Activated CD8-positive, alpha-beta memory T cell treated with anti-CD3 and anti-CD28 coated beads, Interleukin-2, amount 10 ng/mL, durations not matched to agents 7 days and 5 days (primary cell): ENCODE data around the gene PAPPA. TPM values are rescaled to one million over a fixed set of nuclear protein-coding genes. Genes with fewer than 3 reads are reported as not detected.

ENCODE experiments used
- ATAC-seq: fragments of 150-1000 bp; cut with Tn5 transposase; one replicate; pipeline ENCODE4 v1.10.0; 2021; ENCODE audit warnings: moderate library complexity
- CTCF ChIA-PET: fragments of 350-600 bp; sonication (Branson Sonifier 250); formaldehyde crosslinking; loops from one replicate; lab custom pipeline; 2021; ENCODE audit warnings: antibody characterized with exemption; lab: Charles Lee
- DNase-seq: peaks from one replicate; pipeline ENCODE4 v3.0.0-alpha.2; 2020
- H3K27ac Mint-ChIP-seq: one replicate; pipeline ENCODE4 v1.8.0; 2021; ENCODE audit warnings: mild to moderate bottlenecking, mixed read lengths
- H3K27me3 Mint-ChIP-seq: one replicate; pipeline ENCODE4 v1.8.0; 2021; ENCODE audit warnings: mixed read lengths
- H3K36me3 Mint-ChIP-seq: one replicate; pipeline ENCODE4 v1.8.0; 2021; ENCODE audit warnings: mild to moderate bottlenecking, mixed read lengths
- H3K4me1 Mint-ChIP-seq: one replicate; pipeline ENCODE4 v1.8.0; 2021; ENCODE audit warnings: mixed read lengths
- H3K4me3 Mint-ChIP-seq: one replicate; pipeline ENCODE4 v1.8.0; 2021; ENCODE audit warnings: mild to moderate bottlenecking, moderate library complexity, mixed read lengths
- H3K9me3 Mint-ChIP-seq: one replicate; pipeline ENCODE4 v1.8.0; 2022; ENCODE audit warnings: low read depth, mixed read lengths
- total RNA-seq, 2 experiments: library from RNA; stranded (reverse); gene quantifications; one replicate each; pipeline ENCODE4 v1.2.3, GENCODE V29; 2021

The PAPPA gene
- total RNA-seq, 2 experiments from 2014 or later: not detected

DNA sequence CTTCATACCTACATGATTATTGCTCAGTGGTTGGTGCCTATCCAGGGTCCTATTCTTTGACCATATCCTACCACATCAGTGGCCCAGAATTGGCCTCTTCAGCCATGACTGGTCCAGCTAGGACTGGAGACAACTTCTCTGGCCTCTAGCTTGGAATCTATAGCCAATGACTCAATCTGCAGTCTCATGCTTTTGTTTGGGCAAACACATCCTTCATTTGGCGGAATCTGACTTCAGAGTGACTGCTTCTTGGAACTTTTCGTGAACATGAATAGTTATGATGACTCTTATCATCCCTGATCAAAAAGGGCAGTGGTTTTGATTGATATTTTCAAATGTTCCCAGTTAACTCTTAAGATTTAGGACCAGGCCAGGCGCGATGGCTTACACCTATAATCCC lies 134.1 kb downstream of the PAPPA start:
- CTCF ChIA-PET: no interaction called here
- DNase-seq (no peak), ATAC-seq (no peak)
- H3K27ac Mint-ChIP-seq: no peak overlapping the region
- H3K27me3 Mint-ChIP-seq: peaks cover 3% of the 10 kb centered on the region
- no peaks in the 10 kb centered on the region for H3K4me1 Mint-ChIP-seq
- H3K4me3 Mint-ChIP-seq: no peak overlapping the region
- no peaks in the 10 kb centered on the region for H3K36me3 Mint-ChIP-seq
- no peaks in the 10 kb centered on the region for H3K9me3 Mint-ChIP-seq

GRCh38 chr9:116288658-116289057 lies 135.1 kb downstream of the PAPPA start:
- CTCF ChIA-PET: no interaction called here
- DNase-seq (no peak), ATAC-seq (no peak)
- Mint-ChIP-seq H3K27me3 (peaks cover 3% of the 10 kb centered on the region), H3K27ac (no peak overlapping the region), H3K4me3 (no peak overlapping the region), H3K9me3 (no peaks in the 10 kb centered on the region), H3K4me1 (no peaks in the 10 kb centered on the region), H3K36me3 (no peaks in the 10 kb centered on the region)

GRCh38 chr9:116297346-116297745 lies 143.8 kb downstream of the PAPPA start:
- Mint-ChIP-seq H3K4me3 (no peak overlapping the region), H3K4me1 (no peaks in the 10 kb centered on the region), H3K36me3 (no peaks in the 10 kb centered on the region), H3K9me3 (no peaks in the 10 kb centered on the region), H3K27me3 (no peaks in the 10 kb centered on the region), H3K27ac (no peak overlapping the region)
- DNase-seq (no peak), ATAC-seq (no peak)
- CTCF ChIA-PET: no interaction called here

- CTCF ChIA-PET: no interaction called here
- DNase-seq (no peak), ATAC-seq (no peak)
- no peak overlapping the region for H3K4me3 Mint-ChIP-seq
- no peaks in the 10 kb centered on the region for H3K4me1 Mint-ChIP-seq
- no peaks in the 10 kb centered on the region for H3K36me3 Mint-ChIP-seq
- no peaks in the 10 kb centered on the region for H3K27me3 Mint-ChIP-seq
- no peaks in the 10 kb centered on the region for H3K9me3 Mint-ChIP-seq
- no peak overlapping the region for H3K27ac Mint-ChIP-seq
Measured at GRCh38 chr9:116298249-116298648, 144.7 kb downstream of the PAPPA start.

- H3K27me3 Mint-ChIP-seq: no peaks in the 10 kb centered on the region
- no peak for DNase-seq
- no peaks in the 10 kb centered on the region for H3K9me3 Mint-ChIP-seq
- no peak for ATAC-seq
- H3K4me1 Mint-ChIP-seq: no peaks in the 10 kb centered on the region
- CTCF ChIA-PET: no interaction called here
- H3K27ac Mint-ChIP-seq: no peak overlapping the region
- no peaks in the 10 kb centered on the region for H3K36me3 Mint-ChIP-seq
- H3K4me3 Mint-ChIP-seq: no peak overlapping the region
Measured at GRCh38 chr9:116298878-116299391, 145.3 kb downstream of the PAPPA start.

DNA sequence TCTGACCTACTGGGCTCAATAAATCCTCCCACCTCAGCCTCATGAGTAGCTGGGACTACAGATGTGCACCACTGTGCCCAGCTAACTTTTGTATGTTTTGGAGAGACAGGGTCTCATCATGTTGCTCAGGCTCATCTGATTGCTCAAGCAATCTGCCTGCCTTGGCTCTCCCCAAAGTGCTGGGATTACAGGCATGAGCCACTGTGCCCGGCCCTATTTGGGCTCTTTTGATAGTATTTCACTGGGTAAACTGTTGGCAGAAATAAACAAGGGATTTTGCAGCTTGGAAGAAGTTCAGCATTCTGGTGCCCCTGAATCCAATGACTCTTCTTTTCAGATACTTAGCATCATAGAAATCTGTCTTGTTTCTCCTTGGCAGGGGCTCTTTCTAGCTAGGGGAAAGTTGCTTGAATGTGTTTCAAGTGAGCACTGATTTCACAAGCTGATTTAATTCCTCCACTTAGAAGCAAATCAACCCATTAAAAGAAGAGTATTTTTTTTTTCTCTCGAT lies 146.8 kb downstream of the PAPPA start:
- H3K27me3 Mint-ChIP-seq: no peaks in the 10 kb centered on the region
- no peak overlapping the region for H3K27ac Mint-ChIP-seq
- H3K9me3 Mint-ChIP-seq: no peaks in the 10 kb centered on the region
- H3K4me1 Mint-ChIP-seq: no peaks in the 10 kb centered on the region
- no peaks in the 10 kb centered on the region for H3K36me3 Mint-ChIP-seq
- no peak overlapping the region for H3K4me3 Mint-ChIP-seq
- no peak for ATAC-seq
- no peak for DNase-seq
- CTCF ChIA-PET: no interaction called here

DNA sequence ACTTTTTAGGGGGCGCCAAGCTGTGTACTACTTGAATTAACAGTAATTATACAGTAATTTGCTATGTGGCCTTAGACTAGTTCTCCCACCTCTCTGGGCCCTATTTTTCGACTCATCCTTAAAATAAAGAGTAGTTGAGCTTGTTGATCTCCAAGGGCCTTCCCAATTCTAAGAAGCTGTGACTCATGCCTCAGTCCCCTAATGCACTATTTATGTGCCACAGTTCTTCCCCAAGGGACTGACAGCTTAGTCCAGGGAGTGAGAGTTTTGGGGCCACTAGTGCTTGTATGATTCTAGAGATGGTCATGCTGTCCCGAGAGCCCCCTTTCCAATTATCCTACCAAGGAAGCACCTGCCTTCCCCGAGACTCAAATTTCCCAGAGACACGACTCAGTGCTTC lies 149.7 kb downstream of the PAPPA start:
- ATAC-seq: no peak
- Mint-ChIP-seq H3K27me3 (no peaks in the 10 kb centered on the region), H3K4me3 (no peak overlapping the region), H3K27ac (no peak overlapping the region), H3K4me1 (no peaks in the 10 kb centered on the region), H3K9me3 (no peaks in the 10 kb centered on the region), H3K36me3 (no peaks in the 10 kb centered on the region)
- no peak for DNase-seq
- CTCF ChIA-PET: no interaction called here

DNA sequence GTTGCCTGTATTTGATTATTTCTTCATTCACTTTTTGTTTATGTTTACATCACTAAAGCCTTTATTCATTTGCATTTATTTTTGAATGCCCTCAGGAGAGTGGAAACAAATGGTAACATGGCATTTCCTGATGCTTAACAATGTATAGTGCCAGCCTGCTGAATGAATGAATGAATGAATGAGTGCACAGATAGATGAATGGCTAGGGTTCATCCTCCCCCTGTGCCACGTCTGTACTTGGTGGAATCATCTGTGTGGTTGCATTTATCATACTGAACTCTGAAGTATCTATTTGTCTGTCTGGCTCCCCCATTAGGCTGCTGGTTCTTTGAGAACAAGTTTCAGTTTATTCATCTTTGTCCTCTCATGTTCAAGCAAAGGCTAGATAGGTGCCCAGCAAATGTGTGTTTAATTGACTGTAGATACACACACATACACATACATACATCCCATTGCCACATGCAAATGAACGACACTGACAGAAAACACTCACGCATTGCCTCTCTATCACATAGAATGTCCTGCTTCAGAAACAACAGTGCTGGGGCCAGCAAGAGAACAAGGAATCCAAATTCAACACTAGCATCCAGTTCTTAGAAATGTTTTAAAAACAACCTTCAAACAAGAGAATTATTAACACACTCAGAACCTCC lies 150.4 kb downstream of the PAPPA start:
- no peak overlapping the region for H3K4me3 Mint-ChIP-seq
- no peak for ATAC-seq
- H3K9me3 Mint-ChIP-seq: no peaks in the 10 kb centered on the region
- no peaks in the 10 kb centered on the region for H3K36me3 Mint-ChIP-seq
- no peak for DNase-seq
- CTCF ChIA-PET: no interaction called here
- H3K4me1 Mint-ChIP-seq: no peaks in the 10 kb centered on the region
- H3K27me3 Mint-ChIP-seq: no peaks in the 10 kb centered on the region
- no peak overlapping the region for H3K27ac Mint-ChIP-seq

DNA sequence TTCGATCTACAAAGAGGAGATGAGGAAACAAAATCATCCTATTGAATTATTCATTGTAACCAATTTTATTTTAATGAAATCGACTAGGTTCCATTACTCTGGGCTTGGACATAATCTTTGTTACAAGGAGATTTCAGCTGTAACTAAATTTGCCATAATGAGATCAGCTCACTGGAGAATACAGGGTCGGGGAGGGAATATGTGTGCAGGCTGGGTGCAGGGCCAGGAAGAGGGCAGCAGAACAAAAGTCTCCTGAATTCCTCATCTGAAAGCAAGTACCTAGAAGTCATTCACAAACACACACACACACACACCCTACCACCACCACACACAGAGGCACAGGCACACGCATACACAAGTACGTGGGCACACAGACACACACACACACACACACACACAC lies 151.2 kb downstream of the PAPPA start:
- no peak overlapping the region for H3K27ac Mint-ChIP-seq
- H3K36me3 Mint-ChIP-seq: no peaks in the 10 kb centered on the region
- H3K4me1 Mint-ChIP-seq: no peaks in the 10 kb centered on the region
- DNase-seq (no peak), ATAC-seq (no peak)
- H3K27me3 Mint-ChIP-seq: no peaks in the 10 kb centered on the region
- H3K4me3 Mint-ChIP-seq: no peak overlapping the region
- H3K9me3 Mint-ChIP-seq: no peaks in the 10 kb centered on the region
- CTCF ChIA-PET: no interaction called here

GRCh38 chr9:116308076-116308475 lies 154.5 kb downstream of the PAPPA start:
- Mint-ChIP-seq H3K36me3 (no peaks in the 10 kb centered on the region), H3K4me3 (no peak overlapping the region), H3K9me3 (no peaks in the 10 kb centered on the region), H3K27ac (no peak overlapping the region), H3K27me3 (no peaks in the 10 kb centered on the region), H3K4me1 (no peaks in the 10 kb centered on the region)
- no peak for DNase-seq
- no peak for ATAC-seq
- CTCF ChIA-PET: no interaction called here

GRCh38 chr9:116309900-116310611 lies 156.5 kb downstream of the PAPPA start:
- no peaks in the 10 kb centered on the region for H3K36me3 Mint-ChIP-seq
- CTCF ChIA-PET: no interaction called here
- no peak for ATAC-seq
- H3K9me3 Mint-ChIP-seq: no peaks in the 10 kb centered on the region
- no peak overlapping the region for H3K27ac Mint-ChIP-seq
- DNase-seq: no peak
- H3K4me1 Mint-ChIP-seq: no peaks in the 10 kb centered on the region
- no peaks in the 10 kb centered on the region for H3K27me3 Mint-ChIP-seq
- no peak overlapping the region for H3K4me3 Mint-ChIP-seq

DNA sequence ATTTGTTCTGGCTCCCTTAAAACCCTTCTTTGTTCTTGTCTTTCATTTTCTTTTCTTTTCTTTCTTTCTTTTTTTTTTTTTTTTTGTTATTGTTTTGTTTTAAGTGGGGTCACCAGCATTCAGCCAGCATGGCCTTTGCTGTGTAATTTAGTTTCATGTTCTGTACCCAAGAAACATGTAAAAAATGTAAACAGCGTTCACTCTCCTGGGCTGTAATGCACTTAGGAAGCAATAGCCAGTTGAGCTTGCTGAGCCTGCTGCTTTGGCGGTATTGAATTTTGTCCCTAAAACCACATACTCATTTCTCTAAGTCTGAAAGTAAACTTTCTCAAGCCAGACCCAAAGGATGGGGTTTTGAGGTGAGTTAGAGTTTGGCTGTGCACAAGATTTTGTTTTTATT lies 158.6 kb downstream of the PAPPA start:
- Mint-ChIP-seq H3K4me3 (no peak overlapping the region), H3K27me3 (no peaks in the 10 kb centered on the region), H3K9me3 (no peaks in the 10 kb centered on the region), H3K27ac (no peak overlapping the region), H3K36me3 (no peaks in the 10 kb centered on the region), H3K4me1 (no peaks in the 10 kb centered on the region)
- ATAC-seq (no peak), DNase-seq (no peak)
- CTCF ChIA-PET: no interaction called here

- CTCF ChIA-PET: no interaction called here
- no peak for ATAC-seq
Measured at GRCh38 chr9:116313638-116314037, 160.0 kb downstream of the PAPPA start.

DNA sequence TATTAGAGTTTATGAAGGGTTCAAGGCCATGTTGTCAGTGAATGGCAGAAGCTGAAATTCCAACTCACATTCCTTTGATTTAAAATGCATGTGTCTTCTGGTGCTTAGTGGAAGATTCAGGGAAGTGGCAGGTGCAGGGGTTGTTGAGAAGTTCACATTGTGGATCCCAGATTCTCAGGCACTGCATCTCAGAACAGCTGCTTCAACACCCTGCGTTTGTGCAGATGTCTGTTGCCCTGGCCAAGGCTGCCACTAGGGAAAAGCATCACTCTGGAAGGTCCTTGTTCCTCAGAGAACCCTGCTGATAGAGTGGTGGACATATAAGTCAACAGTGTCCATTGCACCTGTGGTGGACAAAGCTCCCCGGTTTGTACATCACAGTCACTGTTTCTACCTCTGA lies 162.7 kb downstream of the PAPPA start:
- Mint-ChIP-seq H3K36me3 (no peaks in the 10 kb centered on the region), H3K4me1 (no peaks in the 10 kb centered on the region), H3K9me3 (no peaks in the 10 kb centered on the region), H3K4me3 (no peak overlapping the region), H3K27me3 (no peaks in the 10 kb centered on the region), H3K27ac (no peak overlapping the region)
- DNase-seq (no peak), ATAC-seq (no peak)
- CTCF ChIA-PET: no interaction called here

More at GRCh38 chr9:116313638-116314037, 160.0 kb downstream of the PAPPA start:
- Mint-ChIP-seq H3K4me3 (no peak overlapping the region), H3K27ac (no peak overlapping the region), H3K4me1 (no peaks in the 10 kb centered on the region), H3K9me3 (no peaks in the 10 kb centered on the region), H3K36me3 (no peaks in the 10 kb centered on the region), H3K27me3 (no peaks in the 10 kb centered on the region)
- no peak for DNase-seq
